Gastrocnemius medialis (tissue), 4 donors: ENCODE results near the gene SLC15A2.

Source experiments
- POLR2A ChIP-seq, 2 donors: fragments of 450-650 bp; IDR thresholded peaks; one replicate each; pipeline ENCODE4 v1.6.1; 2017; ENCODE audit warnings: antibody characterized with exemption in 2 of 2, mild to moderate bottlenecking in 2 of 2, moderate library complexity in 2 of 2
- TF ChIP-seq, protein P1 (sequence below), 5 experiments: fragments of 450-650 bp in 3 of 5; fragments of 200-600 bp in 2 of 5; sonication (generic) in 2 of 5; IDR thresholded peaks in 4 of 5; conservative IDR thresholded peaks in 1 of 5; 1 replicate in 4 of 5; 2 replicates in 1 of 5; pipeline ENCODE4 v1.5.1; 2016 to 2019; ENCODE audit warnings: antibody characterized with exemption in 5 of 5, mild to moderate bottlenecking in 3 of 5, moderate library complexity in 3 of 5

DNA sequence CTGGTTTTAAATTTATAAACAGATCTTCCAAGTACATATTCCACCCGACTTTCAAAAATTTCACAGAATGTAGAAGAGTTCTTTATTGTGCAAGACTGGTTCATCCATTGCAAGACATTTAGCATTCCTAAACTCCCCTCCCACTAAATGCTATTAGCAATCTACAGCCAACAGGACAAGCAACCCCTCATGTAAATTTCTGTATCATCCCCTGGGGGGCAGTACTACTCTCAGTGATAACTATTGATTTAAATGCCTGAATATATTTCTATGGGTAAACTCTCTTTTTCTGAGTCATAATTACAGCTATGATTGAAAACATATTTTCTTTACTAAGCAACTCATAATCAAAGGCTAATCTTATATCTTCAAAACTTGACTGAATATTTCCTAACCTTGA lies 10.7 kb upstream of the SLC15A2 start:
- TF ChIP-seq, protein P1, sequence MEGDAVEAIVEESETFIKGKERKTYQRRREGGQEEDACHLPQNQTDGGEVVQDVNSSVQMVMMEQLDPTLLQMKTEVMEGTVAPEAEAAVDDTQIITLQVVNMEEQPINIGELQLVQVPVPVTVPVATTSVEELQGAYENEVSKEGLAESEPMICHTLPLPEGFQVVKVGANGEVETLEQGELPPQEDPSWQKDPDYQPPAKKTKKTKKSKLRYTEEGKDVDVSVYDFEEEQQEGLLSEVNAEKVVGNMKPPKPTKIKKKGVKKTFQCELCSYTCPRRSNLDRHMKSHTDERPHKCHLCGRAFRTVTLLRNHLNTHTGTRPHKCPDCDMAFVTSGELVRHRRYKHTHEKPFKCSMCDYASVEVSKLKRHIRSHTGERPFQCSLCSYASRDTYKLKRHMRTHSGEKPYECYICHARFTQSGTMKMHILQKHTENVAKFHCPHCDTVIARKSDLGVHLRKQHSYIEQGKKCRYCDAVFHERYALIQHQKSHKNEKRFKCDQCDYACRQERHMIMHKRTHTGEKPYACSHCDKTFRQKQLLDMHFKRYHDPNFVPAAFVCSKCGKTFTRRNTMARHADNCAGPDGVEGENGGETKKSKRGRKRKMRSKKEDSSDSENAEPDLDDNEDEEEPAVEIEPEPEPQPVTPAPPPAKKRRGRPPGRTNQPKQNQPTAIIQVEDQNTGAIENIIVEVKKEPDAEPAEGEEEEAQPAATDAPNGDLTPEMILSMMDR (IDR thresholded peaks at IDR 0.05 in 4 of 5, conservative IDR thresholded peaks at IDR 0.05 in 1 of 5), result no peak
- TF ChIP-seq POLR2A (IDR thresholded peaks at IDR 0.05), result no peak
